ENCODE measurements around the gene CARD10. TPM values are rescaled to one million over a fixed set of nuclear protein-coding genes. Genes with fewer than 3 reads are reported as not detected.
A peak's percentile ranks its signal among the peaks of the same experiment; 100 is the strongest.

CARD10 gene
- total and polyA plus RNA-seq, 2 of the 13 experiments (the other 11 are each of a cell fraction or from before 2014, with no cell fraction given): 35.2 to 55.8 TPM

- TF ChIP-seq NFAT5 (CRISPR knock-in tag; IDR thresholded peaks at IDR 0.05) (no peak), GABPB1 (CRISPR knock-in tag; IDR thresholded peaks at IDR 0.05) (peak; percentile 46; the same call in 1 of the 2 replicates), SALL1 (CRISPR knock-in tag; IDR thresholded peaks at IDR 0.05) (peak; percentile 27; the same call in 1 of the 2 replicates), ZNF556 (CRISPR knock-in tag; IDR thresholded peaks at IDR 0.05; ENCODE audit: borderline replicate concordance) (no peak), CEBPB (IDR thresholded peaks at IDR 0.05; ENCODE audit: borderline replicate concordance, low read depth, low read length) (no peak), ZFX (CRISPR knock-in tag; IDR thresholded peaks at IDR 0.05; ENCODE audit: low read depth) (0 out of 2 replicates have a peak, but pooled peaks have one; percentile 23), STAT6 (CRISPR knock-in tag; IDR thresholded peaks at IDR 0.05; ENCODE audit: borderline replicate concordance) (no peak), RORA (CRISPR knock-in tag; IDR thresholded peaks at IDR 0.05) (no peak), RARG (CRISPR knock-in tag; IDR thresholded peaks at IDR 0.05; ENCODE audit: low read depth) (no peak), MED13 (CRISPR knock-in tag; IDR thresholded peaks at IDR 0.05) (no peak), ZNF75D (CRISPR knock-in tag; IDR thresholded peaks at IDR 0.05; ENCODE audit: borderline replicate concordance) (no peak), HNRNPH1 (optimal IDR thresholded peaks at IDR 0.05; ENCODE audit: low read depth, low read length) (no peak), ZNF609 (CRISPR knock-in tag; IDR thresholded peaks at IDR 0.05; ENCODE audit: borderline replicate concordance) (no peak), CENPX (CRISPR knock-in tag; IDR thresholded peaks at IDR 0.05) (no peak), MAFK (conservative IDR thresholded peaks at IDR 0.05 in 1 of 2, IDR thresholded peaks at IDR 0.05 in 1 of 2; ENCODE audit: low read length in 2 of 2) (no peak), ZNF572 (CRISPR knock-in tag; IDR thresholded peaks at IDR 0.05) (0 out of 2 replicates have a peak, but pooled peaks have one; percentile 52), RBM22 (optimal IDR thresholded peaks at IDR 0.05; ENCODE audit: low read length) (peak; percentile 77)
Measured at GRCh38 chr22:37498289-37498909, 20.8 kb downstream of the CARD10 start (continued).

Data from HepG2 (cell line).